Thyroid gland (tissue), 4 donors: ENCODE data around the gene FHIT. TPM values are rescaled to one million over a fixed set of nuclear protein-coding genes. Genes with fewer than 3 reads are reported as not detected.

ENCODE experiments used
- DNase-seq, 2 donors: peaks; one replicate each; pipeline ENCODE4 v3.0.0-alpha.2; 2019
- H3K27ac ChIP-seq, 3 donors: fragments of 200-600 bp; sonication (generic); 1 replicate in 2 of 3; 2 replicates in 1 of 3; pipeline ENCODE4 v1.5.1; 2016 to 2019; ENCODE audit warnings: mild to moderate bottlenecking in 1 of 3, moderate library complexity in 1 of 3
- H3K27me3 ChIP-seq: fragments of 200-600 bp; sonication (generic); one replicate; pipeline ENCODE4 v1.5.1; 2019
- H3K36me3 ChIP-seq, 2 donors: fragments of 200-600 bp; sonication (generic); one replicate each; pipeline ENCODE4 v1.5.1; 2016 to 2019
- H3K4me1 ChIP-seq, 2 donors: fragments of 200-600 bp; sonication (generic); one replicate each; pipeline ENCODE4 v1.5.1; 2017 to 2019
- H3K4me3 ChIP-seq, 3 donors: fragments of 200-600 bp; sonication (generic); replicated peaks in 1 of 3; 1 replicate in 2 of 3; 2 replicates in 1 of 3; pipeline ENCODE4 v1.5.1; 2016; ENCODE audit warnings: mild to moderate bottlenecking in 1 of 3
- H3K9me3 ChIP-seq: fragments of 200-600 bp; sonication (generic); one replicate; pipeline ENCODE4 v1.5.1; 2017
- CTCF ChIP-seq, 6 experiments: fragments of 200-600 bp in 3 of 6; fragments of 450-650 bp in 3 of 6; sonication (generic) in 3 of 6; IDR thresholded peaks; one replicate each; pipeline ENCODE4 v1.5.1; 2016 to 2019; ENCODE audit warnings: antibody characterized with exemption in 6 of 6, mild to moderate bottlenecking in 2 of 6, inconsistent platforms in 1 of 6, moderate library complexity in 1 of 6
- POLR2A ChIP-seq, 2 donors: fragments of 450-650 bp; IDR thresholded peaks; one replicate each; pipeline ENCODE4 v1.6.1; 2017; ENCODE audit warnings: antibody characterized with exemption in 2 of 2, mild to moderate bottlenecking in 2 of 2, moderate library complexity in 1 of 2
- WGBS, 2 donors: methylation state at CpG; one replicate each; pipeline ENCODE4 v1.1.5; 2017; 5-methylcytosine and 5-hydroxymethylcytosine counted together
- intact Hi-C: fragments of 100-400 bp; cut with DNase I; formaldehyde crosslinking; loops from one replicate; pipeline ENCODE4 v1.15.1; 2023
- total RNA-seq, 4 donors: library from RNA; depleted of rRNA; stranded (reverse); fragments of >200 nt; gene quantifications; one replicate each; pipeline ENCODE4 v1.2.3, GENCODE V29; 2016

Gene FHIT
- total RNA-seq, 4 donors from 2014 or later, result 12.2 to 18.9 (median 16.2) TPM

GRCh38 chr3:61236556-61236955, 14.7 kb downstream of the FHIT start:
- no peaks in the 10 kb centered on the region for H3K36me3 ChIP-seq
- TF ChIP-seq POLR2A (IDR thresholded peaks at IDR 0.05) (no peak), CTCF (IDR thresholded peaks at IDR 0.05) (no peak)
- intact Hi-C loops, result no loop called here
- H3K4me1 ChIP-seq, result peaks cover 0 to 4% of the 10 kb centered on the region in 2 donors
- H3K9me3 ChIP-seq, result no peaks in the 10 kb centered on the region
- H3K27ac ChIP-seq, result no peak overlapping the region
- H3K27me3 ChIP-seq, result no peaks in the 10 kb centered on the region
- no peak for DNase-seq
- H3K4me3 ChIP-seq, result no peak overlapping the region

GRCh38 chr3:61233746-61234145, 17.5 kb downstream of the FHIT start:
- Histone ChIP-seq H3K27ac (no peak overlapping the region), H3K27me3 (no peaks in the 10 kb centered on the region), H3K9me3 (no peaks in the 10 kb centered on the region), H3K4me3 (no peak overlapping the region), H3K4me1 (no peaks in the 10 kb centered on the region), H3K36me3 (no peaks in the 10 kb centered on the region)
- no peak for DNase-seq
- intact Hi-C loops, result no loop called here
- TF ChIP-seq POLR2A (IDR thresholded peaks at IDR 0.05), result no peak
- no peak for TF ChIP-seq CTCF (IDR thresholded peaks at IDR 0.05)

- Histone ChIP-seq H3K36me3 (no peaks in the 10 kb centered on the region), H3K4me1 (no peaks in the 10 kb centered on the region), H3K27ac (no peak overlapping the region), H3K9me3 (no peaks in the 10 kb centered on the region), H3K27me3 (no peaks in the 10 kb centered on the region), H3K4me3 (no peak overlapping the region)
- no peak for DNase-seq
- intact Hi-C loops, result no loop called here
- no peak for TF ChIP-seq POLR2A (IDR thresholded peaks at IDR 0.05)
- no peak for TF ChIP-seq CTCF (IDR thresholded peaks at IDR 0.05)
These were observed 19.6 kb downstream of the FHIT start for GRCh38 chr3:61231693-61232092.

GRCh38 chr3:61227799-61228198, 23.5 kb downstream of the FHIT start:
- H3K27me3 ChIP-seq, result no peaks in the 10 kb centered on the region
- TF ChIP-seq POLR2A (IDR thresholded peaks at IDR 0.05) (no peak), CTCF (IDR thresholded peaks at IDR 0.05) (no peak)
- H3K9me3 ChIP-seq, result no peaks in the 10 kb centered on the region
- no peaks in the 10 kb centered on the region for H3K36me3 ChIP-seq
- intact Hi-C loops, result no loop called here
- H3K4me1 ChIP-seq, result no peaks in the 10 kb centered on the region
- 84 to 94% methylated on average over 2 of the region's 2 CpGs for WGBS, 2 donors
- no peak for DNase-seq
- H3K4me3 ChIP-seq, result no peak overlapping the region
- no peak overlapping the region for H3K27ac ChIP-seq

GRCh38 chr3:61226166-61226686, 25.0 kb downstream of the FHIT start:
- Histone ChIP-seq H3K27ac (no peak overlapping the region), H3K9me3 (no peaks in the 10 kb centered on the region), H3K36me3 (no peaks in the 10 kb centered on the region), H3K4me1 (no peaks in the 10 kb centered on the region), H3K4me3 (no peak overlapping the region), H3K27me3 (no peaks in the 10 kb centered on the region)
- intact Hi-C loops, result no loop called here
- WGBS, 2 donors, result 89 to 95% methylated on average over 6 of the region's 6 CpGs
- no peak for TF ChIP-seq POLR2A (IDR thresholded peaks at IDR 0.05)
- TF ChIP-seq CTCF (IDR thresholded peaks at IDR 0.05), result no peak
- no peak for DNase-seq
